Measurements from ENCODE around the gene ATXN3. TPM values are rescaled to one million over a fixed set of nuclear protein-coding genes. Genes with fewer than 3 reads are reported as not detected.

Gene ATXN3
- total RNA-seq (10 to 100 TPM; 27.1 to 76.0 (median 43.8) TPM), polyA plus RNA-seq (10 to 100 TPM in 2 of 3 donors, 1 to 10 TPM in 1; 9.4 to 23.8 (median 13.2) TPM)
- long read RNA-seq, donor 1, full-length matches to known transcripts: 4 of 25 reads
- long read RNA-seq, donor 1, partial matches to known transcripts: 21 of 25 reads
- long read RNA-seq, donor 1, other reads (novel, unspliced or antisense): 0 of 25 reads
- long read RNA-seq, donor 2, partial matches to known transcripts: 0 of 2 reads
- long read RNA-seq, donor 2, other reads (novel, unspliced or antisense): 0 of 2 reads

GRCh38 chr14:92106143-92106926 is at the start of gene ATXN3:
Gene ATXN3 (minus strand): TSS chr14:92106582. CDS start chr14:92106552, 30 bp downstream.
- Histone ChIP-seq H3K27me3 (replicated peaks in 1 of 7) (no peaks in the 10 kb centered on the region), H3K4me1 (peaks cover 26 to 74% (median 57%) of the 10 kb centered on the region in 6 donors), H3K4me3 (peak within 1 kb of the TSS; percentile 81 to 98 (median 95)), H3K27ac (peak within 1 kb of the TSS; percentile 73 to 99 (median 96)), H3K9me3 (no peaks in the 10 kb centered on the region), H3K36me3 (no peaks in the 10 kb centered on the region)
- peak; percentile 99 for DNase-seq
- intact Hi-C loops (cut with DNase I; ENCODE audit: low total_unique reads): loop anchor here (5.0 kb wide), 1 partner anchor 69 kb away; no protein-coding TSS in a partner anchor
- 0 to 1% (median 1%) methylated on average over 21 to 66 of the region's 66 CpGs for WGBS, 5 donors
- TF ChIP-seq POLR2AphosphoS5 (IDR thresholded peaks at IDR 0.05): peak; percentile 85 to 91 (median 90)
- TF ChIP-seq POLR2A (IDR thresholded peaks at IDR 0.05): no peak
- peak; percentile 50 to 85 (median 77) for TF ChIP-seq CTCF (IDR thresholded peaks at IDR 0.05 in 8 of 11, conservative IDR thresholded peaks at IDR 0.05 in 3 of 11)

DNA sequence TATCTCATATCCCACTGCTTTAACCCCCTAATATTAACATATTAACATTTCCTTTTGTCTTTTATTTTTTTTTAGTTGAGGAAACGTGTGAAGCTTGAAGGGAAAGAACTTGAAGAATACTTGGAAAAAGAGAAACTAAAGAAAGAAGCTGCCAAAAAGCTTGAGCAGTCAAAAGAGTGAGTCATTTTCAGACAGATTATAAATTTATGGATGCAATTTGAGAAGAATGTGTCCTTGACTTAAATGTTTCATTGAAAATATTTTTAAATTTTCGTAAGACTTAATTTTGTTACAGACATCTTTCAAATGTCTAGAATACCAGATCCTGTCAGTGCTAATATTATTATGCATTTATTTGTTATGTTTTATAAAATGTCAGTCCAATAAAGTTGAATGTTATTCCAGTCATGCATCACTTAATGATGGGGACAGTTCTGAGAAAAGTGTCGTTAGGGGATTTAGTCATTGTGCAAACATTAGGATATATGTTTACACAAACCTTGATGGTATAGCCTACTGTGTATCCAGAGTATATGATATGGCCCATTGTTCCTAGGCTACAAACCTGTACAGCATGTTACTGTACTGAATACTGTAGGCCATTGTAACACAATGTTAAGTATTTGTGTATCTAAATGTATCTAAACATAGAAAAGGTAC is 48.0 kb upstream of the ATXN3 start:
- TF ChIP-seq POLR2A (IDR thresholded peaks at IDR 0.05): no peak
- TF ChIP-seq CTCF (IDR thresholded peaks at IDR 0.05 in 8 of 11, conservative IDR thresholded peaks at IDR 0.05 in 3 of 11): no peak
- no peak for TF ChIP-seq POLR2AphosphoS5 (IDR thresholded peaks at IDR 0.05)
- Histone ChIP-seq H3K27me3 (replicated peaks in 1 of 7) (no peaks in the 10 kb centered on the region), H3K4me3 (no peak overlapping the region), H3K4me1 (no peaks in the 10 kb centered on the region), H3K36me3 (peaks cover 3 to 100% (median 66%) of the 10 kb centered on the region in 6 donors), H3K9me3 (no peaks in the 10 kb centered on the region), H3K27ac (no peak overlapping the region)
- 78 to 91% (median 86%) methylated on average over 3 of the region's 3 CpGs for WGBS, 5 donors
- no peak for DNase-seq
- intact Hi-C loops (cut with DNase I; ENCODE audit: low total_unique reads): no loop called here

DNA sequence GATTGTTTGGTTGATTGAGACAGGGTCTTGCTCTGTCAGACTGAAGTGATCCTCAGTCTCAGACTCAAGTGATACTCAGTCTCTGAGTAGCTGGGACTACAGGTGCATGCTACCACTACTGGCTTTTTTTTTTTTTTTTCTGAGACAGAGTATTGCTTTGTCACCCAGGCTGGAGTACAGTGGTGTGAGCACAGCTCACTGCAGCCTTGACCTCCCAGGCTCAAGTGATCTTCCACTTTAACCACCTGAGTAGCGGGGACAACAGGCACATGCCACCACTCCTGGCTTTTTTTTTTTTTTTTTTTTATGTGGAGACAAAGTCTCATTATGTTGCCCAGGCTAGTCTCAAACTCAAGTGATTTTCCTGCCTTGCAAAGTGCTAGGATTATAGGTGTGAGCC is 47.2 kb upstream of the ATXN3 start:
- TF ChIP-seq CTCF (IDR thresholded peaks at IDR 0.05 in 8 of 11, conservative IDR thresholded peaks at IDR 0.05 in 3 of 11) (no peak), POLR2AphosphoS5 (IDR thresholded peaks at IDR 0.05) (no peak), POLR2A (IDR thresholded peaks at IDR 0.05) (no peak)

More for the DNA sequence above, 47.2 kb upstream of the ATXN3 start:
- H3K9me3 ChIP-seq: no peaks in the 10 kb centered on the region
- H3K4me1 ChIP-seq: no peaks in the 10 kb centered on the region
- peaks cover 3 to 100% (median 64%) of the 10 kb centered on the region in 6 donors for H3K36me3 ChIP-seq
- H3K27ac ChIP-seq: no peak overlapping the region
- DNase-seq: no peak
- H3K27me3 ChIP-seq (replicated peaks in 1 of 7): no peaks in the 10 kb centered on the region
- WGBS, 5 donors: 92 to 100% (median 100%) methylated on average over 1 of the region's 1 CpG
- no peak overlapping the region for H3K4me3 ChIP-seq
- intact Hi-C loops (cut with DNase I; ENCODE audit: low total_unique reads): no loop called here

All from spleen (tissue), 13 donors.